SU-DHL-6 (cell line): ENCODE results near the gene ZNF587.
"Not testable (repeated sequence)": the region's sequence is repeated elsewhere in the genome, so short reads cannot be mapped to it uniquely, and the experiment has no call there.

Experiments
- H2AFZ ChIP-seq: fragments of 200-600 bp; sonication (generic); 2 replicates; pipeline ENCODE4 v1.6.1; 2014; ENCODE audit warnings: low read depth, mild to moderate bottlenecking, moderate library complexity, mixed read lengths, antibody characterized with exemption, low read length; ENCODE audit not compliant: severe bottlenecking
- H3F3A ChIP-seq: fragments of 200-600 bp; shearing (Covaris generic); 2 replicates; pipeline ENCODE4 v1.6.0; 2016; ENCODE audit warnings: antibody characterized with exemption, mild to moderate bottlenecking; ENCODE audit not compliant: insufficient read depth
- H3K27ac ChIP-seq: fragments of 200-600 bp; sonication (generic); 2 replicates; pipeline ENCODE4 v1.5.1; 2016; ENCODE audit warnings: low read depth, mild to moderate bottlenecking, low read length, moderate library complexity, mixed read lengths
- H3K27me3 ChIP-seq: fragments of 200-600 bp; sonication (generic), shearing (Covaris generic); 2 replicates; pipeline ENCODE4 v1.6.0; 2014; ENCODE audit warnings: mild to moderate bottlenecking, low read length
- H3K36me3 ChIP-seq: fragments of 200-600 bp; sonication (generic); 2 replicates; pipeline ENCODE4 v1.6.1; 2014; ENCODE audit warnings: mild to moderate bottlenecking, low read length, mixed read lengths
- H3K4me2 ChIP-seq: fragments of 300-600, 200-600 bp; shearing (Covaris generic), sonication (generic); 2 replicates; pipeline ENCODE4 v1.6.0; 2014; ENCODE audit warnings: low read length, low read depth, mild to moderate bottlenecking; ENCODE audit not compliant: poor library complexity, severe bottlenecking
- H3K4me3 ChIP-seq: fragments of 200-600 bp; sonication (generic); 2 replicates; pipeline ENCODE4 v1.5.1; 2014; ENCODE audit warnings: antibody characterized with exemption, low read length, mild to moderate bottlenecking, mixed read lengths; ENCODE audit not compliant: insufficient read depth, poor library complexity, severe bottlenecking
- H3K79me2 ChIP-seq: fragments of 200-600 bp; sonication (generic); 2 replicates; pipeline ENCODE4 v1.6.1; 2014; ENCODE audit warnings: mild to moderate bottlenecking, low read length, moderate library complexity; ENCODE audit not compliant: insufficient read depth
- H3K9ac ChIP-seq: fragments of 200-600 bp; sonication (generic); 2 replicates; pipeline ENCODE4 v1.7.0; 2014; ENCODE audit warnings: mild to moderate bottlenecking, low read length
- H3K9me2 ChIP-seq: fragments of 200-600 bp; sonication (generic); replicated peaks from 2 replicates; pipeline ENCODE4 v1.6.1; 2014; ENCODE audit warnings: low read length; ENCODE audit not compliant: insufficient read depth
- H3K9me3 ChIP-seq: fragments of 200-600 bp; sonication (generic); 2 replicates; pipeline ENCODE4 v1.6.1; 2014; ENCODE audit warnings: low read length, mixed read lengths; ENCODE audit not compliant: insufficient read depth
- H4K20me1 ChIP-seq: fragments of 200-600 bp; sonication (generic); 2 replicates; pipeline ENCODE4 v1.6.1; 2014; ENCODE audit warnings: low read depth, mild to moderate bottlenecking, antibody characterized with exemption, low read length, moderate library complexity, mixed read lengths
- CTCF ChIP-seq: fragments of 200-600 bp; sonication (generic); IDR thresholded peaks from one replicate; pipeline ENCODE4 v1.5.1; 2017; ENCODE audit warnings: antibody characterized with exemption, mild to moderate bottlenecking, low read length, moderate library complexity; ENCODE audit not compliant: insufficient read depth, poor library complexity, severe bottlenecking
- EZH2phosphoT487 ChIP-seq: fragments of 200-600 bp; sonication (generic), shearing (Covaris generic); conservative IDR thresholded peaks from 2 replicates; pipeline ENCODE4 v1.6.1; 2018; ENCODE audit warnings: mild to moderate bottlenecking, antibody characterized with exemption, low read length, moderate library complexity, mixed read lengths

The ZNF587 gene

GRCh38 chr19:57841122-57841763 lies 8.4 kb upstream of the ZNF587 start:
- Histone ChIP-seq H3K27ac (no peak overlapping the region), H3K4me2 (no peak overlapping the region), H3K9ac (no peak overlapping the region), H3K36me3 (0 out of 2 replicates have a peak, but pooled peaks cover 4% of the 10 kb centered on the region), H3K9me2 (no peaks in the 10 kb centered on the region), H3F3A (no peaks in the 10 kb centered on the region), H3K9me3 (no peaks in the 10 kb centered on the region), H3K4me3 (no peak overlapping the region), H3K79me2 (peaks cover 53% of the 10 kb centered on the region), H4K20me1 (no peaks in the 10 kb centered on the region), H3K27me3 (no peaks in the 10 kb centered on the region), H2AFZ (no peak overlapping the region)
- TF ChIP-seq CTCF, result no peak
- no peak for TF ChIP-seq EZH2phosphoT487

- not testable (repeated sequence) for H3K36me3 ChIP-seq, H3K27ac ChIP-seq, H3K9ac ChIP-seq, H4K20me1 ChIP-seq, H3F3A ChIP-seq, H3K4me3 ChIP-seq, H3K27me3 ChIP-seq, H3K9me3 ChIP-seq, H3K4me2 ChIP-seq, H3K9me2 ChIP-seq, H2AFZ ChIP-seq
- peaks cover 48% of the 10 kb centered on the region for H3K79me2 ChIP-seq
Observed at GRCh38 chr19:57847164-57847563, 2.5 kb upstream of the ZNF587 start.

GRCh38 chr19:57849162-57849665 lies 445 bp upstream of the ZNF587 start:
- H2AFZ ChIP-seq, H4K20me1 ChIP-seq, H3K36me3 ChIP-seq, H3K27me3 ChIP-seq, H3K9ac ChIP-seq, H3K9me2 ChIP-seq, H3K27ac ChIP-seq, H3F3A ChIP-seq, H3K9me3 ChIP-seq, H3K4me3 ChIP-seq: not testable (repeated sequence)
- Histone ChIP-seq H3K79me2 (peaks cover 36% of the 10 kb centered on the region), H3K4me2 (peak overlapping the region; percentile 2)

- H3F3A ChIP-seq, result peaks cover 8% of the 10 kb centered on the region; the same call in 1 of the 2 replicates
- H3K9me3 ChIP-seq, result no peaks in the 10 kb centered on the region
- no peaks in the 10 kb centered on the region for H3K9me2 ChIP-seq
- peak overlapping the region; percentile 78 for H3K9ac ChIP-seq
- no peaks in the 10 kb centered on the region for H4K20me1 ChIP-seq
- peaks cover 24% of the 10 kb centered on the region for H3K79me2 ChIP-seq
- no peaks in the 10 kb centered on the region for H3K27me3 ChIP-seq
- H3K4me3 ChIP-seq, result peak overlapping the region; percentile 68
- no peaks in the 10 kb centered on the region for H3K36me3 ChIP-seq
- TF ChIP-seq EZH2phosphoT487 (no peak), CTCF (no peak)
- peak overlapping the region; percentile 54 for H3K4me2 ChIP-seq
- H3K27ac ChIP-seq, result peak overlapping the region; percentile 64
- H2AFZ ChIP-seq, result no peak overlapping the region
Observed at GRCh38 chr19:57850553-57851017, 926 bp downstream of the ZNF587 start.

GRCh38 chr19:57851812-57852603 lies 2.3 kb downstream of the ZNF587 start:
- peaks cover 24% of the 10 kb centered on the region for H3K79me2 ChIP-seq
- H4K20me1 ChIP-seq, H2AFZ ChIP-seq, H3K9me3 ChIP-seq, H3K9ac ChIP-seq, H3K27ac ChIP-seq, H3K27me3 ChIP-seq, H3K36me3 ChIP-seq, H3F3A ChIP-seq, H3K4me3 ChIP-seq, H3K9me2 ChIP-seq: not testable (repeated sequence)
- peak overlapping the region; percentile 54 for H3K4me2 ChIP-seq

GRCh38 chr19:57854117-57854516 lies 4.5 kb downstream of the ZNF587 start:
- not testable (repeated sequence) for H3K4me3 ChIP-seq, H3K27me3 ChIP-seq, H3K36me3 ChIP-seq, H3K9ac ChIP-seq, H3F3A ChIP-seq, H4K20me1 ChIP-seq, H3K4me2 ChIP-seq, H3K27ac ChIP-seq, H3K9me2 ChIP-seq, H2AFZ ChIP-seq, H3K9me3 ChIP-seq
- peaks cover 27% of the 10 kb centered on the region for H3K79me2 ChIP-seq
